Measurements from ENCODE around the gene KREMEN1.
"Not testable (repeated sequence)": the region's sequence is repeated elsewhere in the genome, so short reads cannot be mapped to it uniquely, and the experiment has no call there.

Gene KREMEN1

GRCh38 chr22:29072979-29073617, at the start of gene KREMEN1:
Gene KREMEN1 (plus strand): TSS chr22:29073035. CDS start chr22:29073131, 96 bp downstream.
- FAIRE-seq = no peak

GRCh38 chr22:29023172-29023796, 49.6 kb upstream of the KREMEN1 start:
- FAIRE-seq = no peak

GRCh38 chr22:29026579-29026978, 46.3 kb upstream of the KREMEN1 start:
- FAIRE-seq = no peak

- no peak for FAIRE-seq
Measured at GRCh38 chr22:29028468-29028867, 44.4 kb upstream of the KREMEN1 start.

- no peak for FAIRE-seq
Measured at GRCh38 chr22:29029202-29030000, 43.4 kb upstream of the KREMEN1 start.

- FAIRE-seq = no peak
Measured at GRCh38 chr22:29030016-29030617, 42.7 kb upstream of the KREMEN1 start.

- FAIRE-seq = no peak
Measured at GRCh38 chr22:29030618-29031226, 42.1 kb upstream of the KREMEN1 start.

GRCh38 chr22:29031227-29032011, 41.4 kb upstream of the KREMEN1 start:
- peak; percentile 57 for FAIRE-seq

GRCh38 chr22:29032014-29032475, 40.8 kb upstream of the KREMEN1 start:
- no peak for FAIRE-seq

GRCh38 chr22:29032584-29032983, 40.3 kb upstream of the KREMEN1 start:
- FAIRE-seq = no peak

- FAIRE-seq = no peak
Measured at GRCh38 chr22:29037340-29037932, 35.4 kb upstream of the KREMEN1 start.

- no peak for FAIRE-seq
Measured at GRCh38 chr22:29039148-29039547, 33.7 kb upstream of the KREMEN1 start.

GRCh38 chr22:29039684-29040083, 33.2 kb upstream of the KREMEN1 start:
- FAIRE-seq = not testable (repeated sequence)

GRCh38 chr22:29040385-29041275, 32.2 kb upstream of the KREMEN1 start:
- peak; percentile 41 for FAIRE-seq

- no peak for FAIRE-seq
Measured at GRCh38 chr22:29041408-29041807, 31.4 kb upstream of the KREMEN1 start.

- FAIRE-seq = no peak
Measured at GRCh38 chr22:29043906-29044575, 28.8 kb upstream of the KREMEN1 start.

GRCh38 chr22:29044657-29045176, 28.1 kb upstream of the KREMEN1 start:
- FAIRE-seq = no peak

- no peak for FAIRE-seq
Measured at GRCh38 chr22:29048822-29049654, 23.8 kb upstream of the KREMEN1 start.
